Subcutaneous abdominal adipose tissue (tissue), 5 donors: ENCODE measurements around the gene MFSD11.
"Not testable (repeated sequence)": the region's sequence is repeated elsewhere in the genome, so short reads cannot be mapped to it uniquely, and the experiment has no call there.

ENCODE experiments used
- H3K27ac ChIP-seq: one replicate; pipeline ENCODE4 v1.7.0; 2013; ENCODE audit warnings: low read depth, mild to moderate bottlenecking, inconsistent platforms, low read length, moderate library complexity
- H3K27me3 ChIP-seq, 5 donors: one replicate each; pipeline ENCODE4 v1.7.0; 2013; ENCODE audit warnings: low read length in 5 of 5, inconsistent platforms in 1 of 5; ENCODE audit not compliant: control insufficient read depth in 5 of 5, insufficient read depth in 4 of 5
- H3K36me3 ChIP-seq, 5 donors: one replicate each; pipeline ENCODE4 v1.7.0; 2013; ENCODE audit warnings: low read length in 5 of 5; ENCODE audit not compliant: control insufficient read depth in 5 of 5, insufficient read depth in 5 of 5
- H3K4me1 ChIP-seq, 5 donors: one replicate each; pipeline ENCODE4 v1.7.0; 2013; ENCODE audit warnings: low read length in 5 of 5, mild to moderate bottlenecking in 3 of 5, moderate library complexity in 1 of 5; ENCODE audit not compliant: control insufficient read depth in 5 of 5, insufficient read depth in 5 of 5
- H3K4me3 ChIP-seq, 5 donors: one replicate each; pipeline ENCODE4 v1.7.0; 2013; ENCODE audit warnings: low read length in 5 of 5, low read depth in 1 of 5
- H3K9ac ChIP-seq, 5 donors: one replicate each; pipeline ENCODE4 v1.7.0; 2013; ENCODE audit warnings: low read length in 5 of 5, mild to moderate bottlenecking in 4 of 5, moderate library complexity in 3 of 5
- H3K9me3 ChIP-seq, 5 donors: one replicate each; pipeline ENCODE4 v1.7.0; 2013; ENCODE audit warnings: low read length in 5 of 5; ENCODE audit not compliant: control insufficient read depth in 5 of 5
- donor health status: healthy.
- donor health status: healthy.
- donor health status: healthy.
- donor health status: healthy.
- donor health status: healthy.

Gene MFSD11

GRCh38 chr17:76815907-76816589 is 78.1 kb downstream of the MFSD11 start:
- H3K9me3 ChIP-seq, H3K4me3 ChIP-seq, H3K27me3 ChIP-seq, H3K36me3 ChIP-seq, H3K9ac ChIP-seq, H3K27ac ChIP-seq, H3K4me1 ChIP-seq: not testable (repeated sequence)

DNA sequence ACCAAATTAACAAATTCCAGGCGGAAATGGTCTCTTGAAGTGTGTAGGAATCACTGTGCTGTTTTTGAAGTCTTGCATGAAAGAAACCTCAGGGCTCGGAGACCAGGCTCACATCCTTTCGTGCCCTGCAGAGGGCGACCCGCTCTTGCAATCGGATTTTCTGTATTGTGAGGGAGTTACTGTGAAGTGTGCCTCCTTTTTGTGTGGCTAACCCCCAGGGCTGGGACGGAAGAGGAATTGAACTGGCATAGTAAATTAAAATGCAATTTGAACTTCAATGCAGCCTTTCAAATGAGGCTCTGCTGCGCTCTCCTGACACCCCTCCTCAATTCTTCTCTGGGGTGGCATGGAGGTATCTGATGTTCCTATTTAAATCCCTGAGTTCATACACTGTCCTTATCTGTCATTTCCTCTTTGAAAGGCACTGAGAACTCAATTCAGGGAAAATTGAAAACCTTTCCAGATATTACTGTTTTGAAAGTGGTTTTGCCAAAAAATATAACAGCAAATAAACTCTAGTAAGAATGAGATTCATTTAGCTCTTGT is 78.7 kb downstream of the MFSD11 start:
- H3K36me3 ChIP-seq, result no peaks in the 10 kb centered on the region
- peaks cover 0 to 8% (median 3%) of the 10 kb centered on the region in 5 donors for H3K27me3 ChIP-seq
- no peaks in the 10 kb centered on the region for H3K9me3 ChIP-seq
- no peak overlapping the region for H3K4me3 ChIP-seq
- no peak overlapping the region for H3K27ac ChIP-seq
- H3K9ac ChIP-seq, result no peak overlapping the region
- H3K4me1 ChIP-seq, result no peaks in the 10 kb centered on the region

DNA sequence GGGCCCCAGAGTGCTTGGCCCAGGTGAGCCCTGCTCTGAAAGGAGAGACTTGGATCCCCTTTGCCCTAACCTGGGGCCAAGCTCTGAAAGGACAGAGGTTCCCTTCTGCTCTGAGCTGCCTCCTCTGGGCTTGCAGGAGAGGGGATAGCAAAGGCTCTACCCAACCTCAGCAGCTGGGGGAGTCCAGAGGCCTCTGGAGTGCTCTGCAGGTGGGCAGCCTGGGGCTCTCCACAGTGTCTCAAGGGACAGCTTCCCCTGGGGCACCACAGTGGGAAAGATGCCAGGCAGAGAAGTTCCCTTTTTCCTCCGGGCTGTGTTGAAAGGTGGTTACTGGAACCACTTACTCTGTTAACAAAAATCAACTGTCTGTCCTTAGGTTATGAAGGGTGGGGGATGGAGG is 82.1 kb downstream of the MFSD11 start:
- H3K27me3 ChIP-seq, result peaks cover 0 to 8% (median 3%) of the 10 kb centered on the region in 5 donors
- H3K27ac ChIP-seq, result no peak overlapping the region
- no peaks in the 10 kb centered on the region for H3K9me3 ChIP-seq
- no peaks in the 10 kb centered on the region for H3K36me3 ChIP-seq
- no peaks in the 10 kb centered on the region for H3K4me1 ChIP-seq
- H3K4me3 ChIP-seq, result no peak overlapping the region
- no peak overlapping the region for H3K9ac ChIP-seq

DNA sequence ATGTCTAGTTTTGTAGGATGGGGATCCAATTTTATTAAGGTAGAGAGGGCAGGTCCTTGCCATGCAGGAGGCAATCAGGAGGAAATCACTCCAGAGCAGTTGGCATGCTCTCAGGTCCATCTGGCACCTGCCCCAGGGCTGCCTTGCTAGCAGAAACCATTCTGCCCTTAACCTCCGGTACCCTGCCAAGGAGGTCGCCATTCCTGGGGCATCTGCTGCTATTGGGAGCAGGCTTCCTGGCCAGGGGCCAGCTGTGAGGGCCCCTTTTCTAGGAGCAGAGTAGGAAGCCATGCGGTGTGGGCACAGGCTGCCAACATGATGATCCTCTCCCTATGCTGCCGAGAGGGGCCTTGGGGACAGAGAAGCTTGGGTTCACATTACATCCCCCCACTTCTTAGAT is 82.6 kb downstream of the MFSD11 start:
- H3K36me3 ChIP-seq, result no peaks in the 10 kb centered on the region
- peaks cover 0 to 8% (median 3%) of the 10 kb centered on the region in 5 donors for H3K27me3 ChIP-seq
- no peaks in the 10 kb centered on the region for H3K9me3 ChIP-seq
- H3K9ac ChIP-seq, result no peak overlapping the region
- no peaks in the 10 kb centered on the region for H3K4me1 ChIP-seq
- no peak overlapping the region for H3K4me3 ChIP-seq
- H3K27ac ChIP-seq, result no peak overlapping the region

DNA sequence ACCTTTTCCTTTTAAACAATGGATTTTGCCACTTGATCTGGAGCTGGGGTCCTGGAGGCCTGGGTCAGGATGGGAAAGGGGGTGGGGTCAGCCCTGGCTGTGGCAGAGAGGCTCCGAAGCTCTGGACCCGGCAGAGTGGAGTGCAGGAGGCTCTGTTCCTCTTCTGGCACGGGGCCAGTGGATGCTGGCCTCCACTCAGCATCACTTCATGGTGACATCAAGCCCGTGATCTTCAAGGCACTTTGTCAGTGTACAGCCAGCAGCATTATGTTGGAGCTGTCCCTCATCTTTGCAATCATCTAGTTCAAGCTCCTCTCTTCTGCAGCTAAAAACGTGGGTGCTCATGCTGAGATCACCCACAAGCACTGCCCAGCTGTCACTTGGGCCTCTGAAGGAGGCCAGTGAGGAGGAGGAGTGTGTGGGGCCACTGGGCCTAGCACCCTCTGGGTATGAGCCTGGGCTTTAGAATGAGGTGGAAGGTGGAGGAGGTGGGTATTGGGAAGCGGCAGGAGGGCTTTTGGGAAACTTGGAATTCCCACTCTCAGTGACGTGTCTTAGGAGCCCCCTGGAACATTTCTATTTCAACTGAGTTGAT is 84.4 kb downstream of the MFSD11 start:
- no peak overlapping the region for H3K4me3 ChIP-seq
- no peak overlapping the region for H3K27ac ChIP-seq
- H3K27me3 ChIP-seq, result peaks cover 0 to 8% (median 3%) of the 10 kb centered on the region in 5 donors
- no peaks in the 10 kb centered on the region for H3K36me3 ChIP-seq
- no peaks in the 10 kb centered on the region for H3K9me3 ChIP-seq
- peaks cover 0 to 7% (median 0%) of the 10 kb centered on the region in 5 donors for H3K4me1 ChIP-seq
- H3K9ac ChIP-seq, result no peak overlapping the region

DNA sequence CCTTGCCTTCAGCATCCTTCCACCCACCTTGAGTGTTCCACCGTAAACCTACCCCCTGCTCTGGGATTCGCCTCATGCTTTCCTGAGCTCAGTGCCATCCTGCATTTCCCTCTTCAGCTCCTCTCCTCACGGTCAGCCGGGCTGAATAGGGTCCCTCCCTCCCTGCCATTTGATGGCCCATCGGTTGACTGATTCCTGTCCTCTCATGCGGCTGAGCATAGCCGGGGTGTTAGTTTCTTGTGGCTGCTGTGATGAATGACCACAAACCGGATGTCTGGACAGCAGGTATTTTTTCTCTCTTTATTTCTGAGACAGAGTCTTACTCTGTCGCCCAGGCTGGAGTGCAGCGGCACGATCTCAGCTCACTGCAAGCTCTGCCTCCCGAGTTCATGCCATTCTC is 86.2 kb downstream of the MFSD11 start:
- Histone ChIP-seq H3K4me1 (peaks cover 0 to 7% (median 0%) of the 10 kb centered on the region in 5 donors), H3K4me3 (no peak overlapping the region), H3K27me3 (peaks cover 0 to 8% (median 3%) of the 10 kb centered on the region in 5 donors), H3K27ac (no peak overlapping the region), H3K9ac (no peak overlapping the region), H3K9me3 (no peaks in the 10 kb centered on the region), H3K36me3 (no peaks in the 10 kb centered on the region)

DNA sequence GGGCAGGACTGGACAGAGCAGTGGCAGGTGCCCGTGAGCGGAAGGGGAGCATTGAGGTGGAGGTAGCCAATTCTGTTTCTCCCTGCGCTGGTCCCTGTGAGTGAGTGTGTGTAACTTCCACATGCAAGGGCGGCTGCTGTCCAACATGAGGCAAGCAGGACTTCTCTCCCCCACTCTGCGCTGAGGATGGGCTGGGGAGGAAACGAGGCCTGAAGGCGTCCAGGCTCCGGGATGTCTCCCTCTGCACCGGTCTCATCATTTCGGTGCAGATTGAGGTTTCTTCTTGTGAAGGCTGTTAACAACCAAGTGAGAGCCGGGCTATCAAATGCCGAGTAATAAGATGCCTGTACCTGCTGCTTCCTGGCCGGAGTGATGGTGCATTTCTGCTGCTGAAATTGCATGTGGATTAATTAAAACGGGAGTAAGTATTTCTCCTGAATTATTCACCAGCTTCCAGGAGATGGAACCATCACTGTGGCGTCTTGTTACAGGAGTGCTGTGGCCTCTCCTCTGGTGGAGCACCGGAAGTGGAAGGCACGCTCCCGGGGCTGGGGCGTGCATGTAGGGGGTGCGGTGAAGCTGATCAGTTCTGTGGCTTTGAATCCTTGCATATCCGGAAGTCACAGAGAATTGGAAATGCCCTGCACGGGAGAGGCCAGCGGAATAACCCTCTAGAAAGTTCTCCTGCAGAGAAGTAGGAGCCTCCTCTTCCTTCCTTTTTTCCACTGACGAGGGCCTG is 88.6 kb downstream of the MFSD11 start:
- H3K9ac ChIP-seq, result no peak overlapping the region
- no peak overlapping the region for H3K27ac ChIP-seq
- peaks cover 0 to 7% (median 0%) of the 10 kb centered on the region in 5 donors for H3K4me1 ChIP-seq
- no peaks in the 10 kb centered on the region for H3K36me3 ChIP-seq
- no peaks in the 10 kb centered on the region for H3K9me3 ChIP-seq
- H3K4me3 ChIP-seq, result no peak overlapping the region
- H3K27me3 ChIP-seq, result no peaks in the 10 kb centered on the region

DNA sequence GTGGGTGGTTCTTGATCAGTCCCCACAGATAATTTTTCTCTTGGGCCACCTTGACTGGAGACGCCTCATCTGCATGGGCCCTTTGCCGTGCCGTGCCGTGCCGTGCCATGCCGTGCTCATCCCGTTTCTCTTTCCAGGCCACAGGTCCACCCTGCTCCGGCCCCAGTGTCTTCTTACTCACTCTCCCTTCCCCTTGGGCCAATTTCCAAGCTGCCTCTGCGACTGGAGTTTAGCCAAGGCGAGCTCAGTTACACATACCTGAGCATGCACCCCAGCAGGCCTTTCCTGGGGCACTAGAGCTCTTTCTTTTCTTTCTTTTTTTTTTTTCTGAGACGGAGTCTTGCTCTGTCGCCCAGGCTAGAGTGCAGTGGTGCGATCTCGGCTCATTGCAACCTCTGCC is 89.8 kb downstream of the MFSD11 start:
- H3K9ac ChIP-seq, result no peak overlapping the region
- no peaks in the 10 kb centered on the region for H3K27me3 ChIP-seq
- H3K36me3 ChIP-seq, result no peaks in the 10 kb centered on the region
- no peak overlapping the region for H3K4me3 ChIP-seq
- H3K4me1 ChIP-seq, result peaks cover 0 to 7% (median 0%) of the 10 kb centered on the region in 5 donors
- no peak overlapping the region for H3K27ac ChIP-seq
- no peaks in the 10 kb centered on the region for H3K9me3 ChIP-seq
